Stimulated activated CD4-positive, alpha-beta T cell treated with anti-CD3 and anti-CD28 coated beads, TNF-alpha, amount 100 ng/mL, for 4 hours (primary cell): ENCODE measurements around the gene RYR3.

Experiments
- DNase-seq, 3 experiments: peaks; one replicate each; pipeline ENCODE4 v3.0.0-alpha.2; 2020; ENCODE audit warnings: low read depth in 3 of 3

RYR3 gene

GRCh38 chr15:33320017-33320416 lies 9.2 kb downstream of the RYR3 start:
- no peak for DNase-seq

GRCh38 chr15:33322091-33322490 lies 11.3 kb downstream of the RYR3 start:
- no peak for DNase-seq

GRCh38 chr15:33324609-33325008 lies 13.8 kb downstream of the RYR3 start:
- DNase-seq = no peak

GRCh38 chr15:33326908-33327307 lies 16.1 kb downstream of the RYR3 start:
- no peak for DNase-seq

- DNase-seq = no peak
Observed at GRCh38 chr15:33328106-33328505, 17.3 kb downstream of the RYR3 start.

GRCh38 chr15:33329457-33329856 lies 18.7 kb downstream of the RYR3 start:
- DNase-seq = no peak

GRCh38 chr15:33330931-33331330 lies 20.2 kb downstream of the RYR3 start:
- no peak for DNase-seq

GRCh38 chr15:33341953-33342352 lies 31.2 kb downstream of the RYR3 start:
- no peak for DNase-seq

- no peak for DNase-seq
Observed at GRCh38 chr15:33343275-33343674, 32.5 kb downstream of the RYR3 start.

- no peak for DNase-seq
Observed at GRCh38 chr15:33344111-33344510, 33.3 kb downstream of the RYR3 start.

- DNase-seq = no peak
Observed at GRCh38 chr15:33344530-33344929, 33.8 kb downstream of the RYR3 start.

- DNase-seq = no peak
Observed at GRCh38 chr15:33354411-33354810, 43.6 kb downstream of the RYR3 start.

GRCh38 chr15:33357845-33358244 lies 47.1 kb downstream of the RYR3 start:
- DNase-seq = no peak

GRCh38 chr15:33358306-33358705 lies 47.5 kb downstream of the RYR3 start:
- DNase-seq = no peak

- no peak for DNase-seq
Observed at GRCh38 chr15:33360886-33361285, 50.1 kb downstream of the RYR3 start.

- no peak for DNase-seq
Observed at GRCh38 chr15:33369941-33370622, 59.3 kb downstream of the RYR3 start.

- DNase-seq = no peak
Observed at GRCh38 chr15:33370623-33371020, 59.9 kb downstream of the RYR3 start.

- DNase-seq = no peak
Observed at GRCh38 chr15:33371159-33371558, 60.4 kb downstream of the RYR3 start.

GRCh38 chr15:33374226-33374914 lies 63.6 kb downstream of the RYR3 start:
- no peak for DNase-seq

- no peak for DNase-seq
Observed at GRCh38 chr15:33375236-33375635, 64.5 kb downstream of the RYR3 start.

GRCh38 chr15:33377204-33377603 lies 66.4 kb downstream of the RYR3 start:
- DNase-seq = no peak

- DNase-seq = no peak
Observed at GRCh38 chr15:33378866-33379480, 68.2 kb downstream of the RYR3 start.

- no peak for DNase-seq
Observed at GRCh38 chr15:33380406-33380805, 69.6 kb downstream of the RYR3 start.
